ENCODE data around the gene FAM9B.

DNA sequence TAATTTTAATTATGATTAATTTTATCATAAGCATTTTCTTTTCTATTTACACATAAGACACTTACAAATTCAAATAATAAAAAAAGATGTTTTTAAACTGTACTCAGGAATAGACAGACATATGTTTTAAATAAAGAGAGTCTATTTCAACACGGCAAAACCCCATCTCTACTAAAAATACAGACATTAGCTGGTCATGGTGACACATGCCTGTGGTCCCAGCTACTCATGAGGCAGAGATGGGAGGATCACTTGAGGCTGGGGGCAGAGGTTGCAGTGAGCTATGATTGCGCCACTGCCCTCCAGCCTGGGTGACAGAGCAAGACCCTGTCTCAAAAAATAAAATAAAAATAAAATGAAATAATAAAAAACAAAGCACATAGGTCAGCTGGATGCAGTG, 14.8 kb downstream of the FAM9B start:
- TF ChIP-seq EP300 (IDR thresholded peaks at IDR 0.05) (no peak), POLR2A (IDR thresholded peaks at IDR 0.05) (no peak)

Measured in stomach (tissue), 4 donors.